ENCODE data around the gene DNAJC15. TPM values are rescaled to one million over a fixed set of nuclear protein-coding genes. Genes with fewer than 3 reads are reported as not detected.

Gene DNAJC15
- total RNA-seq, 1 experiment from 2014 or later: 20.3 TPM

- no peaks in the 10 kb centered on the region for H3K9me3 ChIP-seq (ENCODE audit: control insufficient read depth, insufficient read depth, low read depth, low read length)
- POLR2A ChIA-PET: no interaction called here
- H3K36me3 ChIP-seq (ENCODE audit: control insufficient read depth, insufficient read depth, low read length): no peaks in the 10 kb centered on the region
- in situ Hi-C loops (cut with HindIII; ENCODE audit: low pct_unique_long_range_greater_than_20kb, low sequenced_read_pairs): no loop called here
- CTCF ChIA-PET: no interaction called here
- ATAC-seq: no peak
- H3K27me3 ChIP-seq (ENCODE audit: control insufficient read depth, insufficient read depth, low read length): no peaks in the 10 kb centered on the region
- DNase-seq (ENCODE audit: low read depth, low spot score): no peak
- no peaks in the 10 kb centered on the region for H3K4me1 ChIP-seq (ENCODE audit: control insufficient read depth, insufficient read depth, low read length)
- H3K4me3 ChIP-seq (ENCODE audit: low read depth in 2 of 2, low read length in 2 of 2): no peak overlapping the region
- intact Hi-C loops (cut with micrococcal nuclease; ENCODE audit: unreplicated experiment): no loop called here
- H3K27ac ChIP-seq (ENCODE audit: low read length): no peak overlapping the region
- TF ChIP-seq, protein P1, sequence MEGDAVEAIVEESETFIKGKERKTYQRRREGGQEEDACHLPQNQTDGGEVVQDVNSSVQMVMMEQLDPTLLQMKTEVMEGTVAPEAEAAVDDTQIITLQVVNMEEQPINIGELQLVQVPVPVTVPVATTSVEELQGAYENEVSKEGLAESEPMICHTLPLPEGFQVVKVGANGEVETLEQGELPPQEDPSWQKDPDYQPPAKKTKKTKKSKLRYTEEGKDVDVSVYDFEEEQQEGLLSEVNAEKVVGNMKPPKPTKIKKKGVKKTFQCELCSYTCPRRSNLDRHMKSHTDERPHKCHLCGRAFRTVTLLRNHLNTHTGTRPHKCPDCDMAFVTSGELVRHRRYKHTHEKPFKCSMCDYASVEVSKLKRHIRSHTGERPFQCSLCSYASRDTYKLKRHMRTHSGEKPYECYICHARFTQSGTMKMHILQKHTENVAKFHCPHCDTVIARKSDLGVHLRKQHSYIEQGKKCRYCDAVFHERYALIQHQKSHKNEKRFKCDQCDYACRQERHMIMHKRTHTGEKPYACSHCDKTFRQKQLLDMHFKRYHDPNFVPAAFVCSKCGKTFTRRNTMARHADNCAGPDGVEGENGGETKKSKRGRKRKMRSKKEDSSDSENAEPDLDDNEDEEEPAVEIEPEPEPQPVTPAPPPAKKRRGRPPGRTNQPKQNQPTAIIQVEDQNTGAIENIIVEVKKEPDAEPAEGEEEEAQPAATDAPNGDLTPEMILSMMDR (IDR thresholded peaks at IDR 0.05): no peak
- TF ChIP-seq TCF7L2 (IDR thresholded peaks at IDR 0.05; ENCODE audit: low read depth, low read length) (no peak), SIN3A (IDR thresholded peaks at IDR 0.05; ENCODE audit: borderline replicate concordance, insufficient read depth, low read depth, low read length) (no peak), POLR2AphosphoS5 (IDR thresholded peaks at IDR 0.05; ENCODE audit: low read depth, low read length) (no peak)
- TF ChIP-seq, protein P2, sequence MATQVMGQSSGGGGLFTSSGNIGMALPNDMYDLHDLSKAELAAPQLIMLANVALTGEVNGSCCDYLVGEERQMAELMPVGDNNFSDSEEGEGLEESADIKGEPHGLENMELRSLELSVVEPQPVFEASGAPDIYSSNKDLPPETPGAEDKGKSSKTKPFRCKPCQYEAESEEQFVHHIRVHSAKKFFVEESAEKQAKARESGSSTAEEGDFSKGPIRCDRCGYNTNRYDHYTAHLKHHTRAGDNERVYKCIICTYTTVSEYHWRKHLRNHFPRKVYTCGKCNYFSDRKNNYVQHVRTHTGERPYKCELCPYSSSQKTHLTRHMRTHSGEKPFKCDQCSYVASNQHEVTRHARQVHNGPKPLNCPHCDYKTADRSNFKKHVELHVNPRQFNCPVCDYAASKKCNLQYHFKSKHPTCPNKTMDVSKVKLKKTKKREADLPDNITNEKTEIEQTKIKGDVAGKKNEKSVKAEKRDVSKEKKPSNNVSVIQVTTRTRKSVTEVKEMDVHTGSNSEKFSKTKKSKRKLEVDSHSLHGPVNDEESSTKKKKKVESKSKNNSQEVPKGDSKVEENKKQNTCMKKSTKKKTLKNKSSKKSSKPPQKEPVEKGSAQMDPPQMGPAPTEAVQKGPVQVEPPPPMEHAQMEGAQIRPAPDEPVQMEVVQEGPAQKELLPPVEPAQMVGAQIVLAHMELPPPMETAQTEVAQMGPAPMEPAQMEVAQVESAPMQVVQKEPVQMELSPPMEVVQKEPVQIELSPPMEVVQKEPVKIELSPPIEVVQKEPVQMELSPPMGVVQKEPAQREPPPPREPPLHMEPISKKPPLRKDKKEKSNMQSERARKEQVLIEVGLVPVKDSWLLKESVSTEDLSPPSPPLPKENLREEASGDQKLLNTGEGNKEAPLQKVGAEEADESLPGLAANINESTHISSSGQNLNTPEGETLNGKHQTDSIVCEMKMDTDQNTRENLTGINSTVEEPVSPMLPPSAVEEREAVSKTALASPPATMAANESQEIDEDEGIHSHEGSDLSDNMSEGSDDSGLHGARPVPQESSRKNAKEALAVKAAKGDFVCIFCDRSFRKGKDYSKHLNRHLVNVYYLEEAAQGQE (IDR thresholded peaks at IDR 0.05; ENCODE audit: insufficient read depth in 1 of 2, low read depth in 2 of 2, low read length in 1 of 2): no peak
- BruUV-seq (replicated peaks): no TSS peak
Measured at GRCh38 chr13:42984691-42985090, 38.7 kb upstream of the DNAJC15 start.

DNA sequence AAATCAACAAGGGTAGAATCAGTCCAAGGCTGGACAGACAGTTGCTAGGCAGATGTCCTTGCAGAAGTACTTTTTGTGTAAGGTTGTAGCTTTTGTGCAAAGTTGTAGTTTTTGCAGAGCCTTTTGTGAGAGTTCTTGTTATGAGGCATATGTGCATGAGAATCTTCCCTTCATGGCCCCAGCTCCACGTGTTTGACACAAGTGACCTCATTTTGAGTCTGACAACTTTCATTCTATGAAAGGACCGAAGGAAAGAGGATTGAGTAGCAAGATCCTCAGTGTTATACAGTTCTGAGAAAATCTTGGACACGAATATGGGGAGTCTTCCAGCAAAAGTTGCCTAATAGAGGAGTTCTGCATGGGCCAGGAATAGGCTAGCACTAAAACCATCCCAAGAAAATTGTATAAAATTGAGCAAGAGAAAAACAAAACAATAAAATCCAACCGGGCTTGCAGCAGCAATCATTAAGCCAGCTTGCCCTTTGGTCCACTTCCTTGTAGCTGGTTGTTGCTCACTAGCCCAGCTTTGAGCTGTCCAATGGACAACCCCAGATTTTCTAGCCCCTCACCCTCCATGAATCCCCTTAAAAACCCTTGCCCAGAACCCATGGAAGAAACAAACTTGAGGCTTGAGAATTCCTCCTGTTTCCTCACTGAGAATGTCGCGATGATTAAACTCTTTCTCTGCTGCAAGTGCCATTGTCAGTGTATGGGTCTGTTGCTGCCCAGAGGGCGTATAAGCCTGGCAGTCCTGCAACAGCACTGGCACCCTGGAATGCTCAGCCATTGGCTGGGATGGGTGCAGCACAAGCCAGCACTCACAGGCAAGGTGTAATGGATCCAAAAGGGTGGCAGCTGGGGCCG, 37.8 kb upstream of the DNAJC15 start:
- intact Hi-C loops (cut with micrococcal nuclease; ENCODE audit: unreplicated experiment): no loop called here

More for the DNA sequence above, 37.8 kb upstream of the DNAJC15 start:
- H3K36me3 ChIP-seq (ENCODE audit: control insufficient read depth, insufficient read depth, low read length): no peaks in the 10 kb centered on the region
- no peaks in the 10 kb centered on the region for H3K9me3 ChIP-seq (ENCODE audit: control insufficient read depth, insufficient read depth, low read depth, low read length)
- no peaks in the 10 kb centered on the region for H3K27me3 ChIP-seq (ENCODE audit: control insufficient read depth, insufficient read depth, low read length)
- no TSS peak for BruUV-seq (replicated peaks)
- TF ChIP-seq POLR2AphosphoS5 (IDR thresholded peaks at IDR 0.05; ENCODE audit: low read depth, low read length): no peak
- TF ChIP-seq, protein P2 (IDR thresholded peaks at IDR 0.05; ENCODE audit: insufficient read depth in 1 of 2, low read depth in 2 of 2, low read length in 1 of 2): no peak
- TF ChIP-seq, protein P1 (IDR thresholded peaks at IDR 0.05): no peak
- TF ChIP-seq TCF7L2 (IDR thresholded peaks at IDR 0.05; ENCODE audit: low read depth, low read length): no peak
- no peak for TF ChIP-seq SIN3A (IDR thresholded peaks at IDR 0.05; ENCODE audit: borderline replicate concordance, insufficient read depth, low read depth, low read length)
- no peaks in the 10 kb centered on the region for H3K4me1 ChIP-seq (ENCODE audit: control insufficient read depth, insufficient read depth, low read length)
- in situ Hi-C loops (cut with HindIII; ENCODE audit: low pct_unique_long_range_greater_than_20kb, low sequenced_read_pairs): no loop called here
- ATAC-seq (no peak), DNase-seq (ENCODE audit: low read depth, low spot score) (no peak)
- no peak overlapping the region for H3K27ac ChIP-seq (ENCODE audit: low read length)
- H3K4me3 ChIP-seq (ENCODE audit: low read depth in 2 of 2, low read length in 2 of 2): no peak overlapping the region
- ChIA-PET POLR2A (no interaction called here), CTCF (no interaction called here)

Data from Panc1 (cell line).